ENCODE measurements around the gene ZNF148.

GRCh38 chr3:125322917-125323316 is 52.2 kb downstream of the ZNF148 start:
- no peak for TF ChIP-seq CTCF (IDR thresholded peaks at IDR 0.05 in 4 of 5, conservative IDR thresholded peaks at IDR 0.05 in 1 of 5)
- TF ChIP-seq POLR2A (IDR thresholded peaks at IDR 0.05): no peak
